SK-N-SH (cell line): ENCODE data around the gene COL5A1. TPM values are rescaled to one million over a fixed set of nuclear protein-coding genes. Genes with fewer than 3 reads are reported as not detected.

ENCODE experiments used
- CTCF ChIA-PET: fragments of 300-600, 350-600 bp; formaldehyde crosslinking; extraction: SDS; loops from one replicate; lab custom pipeline; 2021; lab: Yijun Ruan, JAX
- POLR2A ChIA-PET: fragments of 350-600 bp; sonication (Branson Sonifier 250); formaldehyde crosslinking; extraction: SDS; loops from one replicate; lab custom pipeline; 2020; ENCODE audit warnings: antibody characterized with exemption, inconsistent platforms; lab: Yijun Ruan, JAX
- DNase-seq: peaks from one replicate; pipeline ENCODE4 v3.0.0; 2012
- H2AFZ ChIP-seq: fragments of 200-600 bp; sonication (generic); 2 replicates; pipeline ENCODE4 v1.8.1; 2016; ENCODE audit warnings: antibody characterized with exemption, mild to moderate bottlenecking, low read depth
- H3F3A ChIP-seq: fragments of 200-600 bp; sonication (generic); replicated peaks from 2 replicates; pipeline ENCODE3; 2016; ENCODE audit warnings: antibody characterized with exemption, mild to moderate bottlenecking; ENCODE audit not compliant: insufficient read depth
- H3K27ac ChIP-seq, 2 experiments: fragments of 200-500 bp in 1 of 2; fragments of 200-600 bp in 1 of 2; sonication (Bioruptor generic) in 1 of 2; sonication (generic), shearing (Covaris generic) in 1 of 2; 2 replicates each; pipeline versions ENCODE4 v1.5.1 to v1.6.1; 2014 to 2016; ENCODE audit warnings: low read depth in 2 of 2, inconsistent platforms in 1 of 2, low read length in 1 of 2, mild to moderate bottlenecking in 1 of 2, mixed read lengths in 1 of 2
- H3K27me3 ChIP-seq: fragments of 200-600 bp; sonication (generic), shearing (Covaris generic); 2 replicates; pipeline ENCODE4 v1.6.1; 2016; ENCODE audit warnings: mixed run types; ENCODE audit not compliant: insufficient read depth
- H3K36me3 ChIP-seq, 2 experiments: fragments of 200-500 bp in 1 of 2; fragments of 200-600 bp in 1 of 2; sonication (Bioruptor generic) in 1 of 2; sonication (generic) in 1 of 2; replicated peaks in 1 of 2; 2 replicates each; pipeline versions ENCODE3 to v1.5.1; 2014 to 2016; ENCODE audit warnings: low read length in 1 of 2, mild to moderate bottlenecking in 1 of 2; ENCODE audit not compliant: insufficient read depth in 2 of 2, control insufficient read depth in 1 of 2
- H3K4me1 ChIP-seq, 2 experiments: fragments of 200-500 bp in 1 of 2; fragments of 200-600 bp in 1 of 2; sonication (Bioruptor generic) in 1 of 2; sonication (generic), shearing (Covaris generic) in 1 of 2; 2 replicates each; pipeline versions ENCODE4 v1.5.1 to v1.6.1; 2014 to 2016; ENCODE audit warnings: low read depth in 1 of 2, low read length in 1 of 2, mixed run types in 1 of 2; ENCODE audit not compliant: insufficient read depth in 2 of 2, control insufficient read depth in 1 of 2
- H3K4me2 ChIP-seq: fragments of 200-600 bp; sonication (generic), shearing (Covaris generic); 2 replicates; pipeline ENCODE4 v1.6.1; 2017; ENCODE audit warnings: mixed run types
- H3K4me3 ChIP-seq, 2 experiments: fragments of 200-500 bp in 1 of 2; fragments of 200-600 bp in 1 of 2; sonication (Bioruptor generic) in 1 of 2; sonication (generic), shearing (Covaris generic) in 1 of 2; 2 replicates each; pipeline versions ENCODE4 v1.5.1 to v1.8.1; 2014 to 2016; ENCODE audit warnings: low read depth in 2 of 2, inconsistent platforms in 1 of 2, low read length in 1 of 2, mild to moderate bottlenecking in 1 of 2, mixed read lengths in 1 of 2, moderate library complexity in 1 of 2
- H3K79me2 ChIP-seq: fragments of 200-600 bp; sonication (generic); 2 replicates; pipeline ENCODE4 v1.8.1; 2017; ENCODE audit warnings: mild to moderate bottlenecking; ENCODE audit not compliant: insufficient read depth
- H3K9ac ChIP-seq: fragments of 200-600 bp; sonication (generic); 2 replicates; pipeline ENCODE4 v1.6.1; 2017; ENCODE audit warnings: mixed run types
- H3K9me2 ChIP-seq: fragments of 200-600 bp; sonication (generic); 2 replicates; pipeline ENCODE4 v1.6.1; 2017; ENCODE audit warnings: mixed run types
- H3K9me3 ChIP-seq: fragments of 200-600 bp; sonication (generic); 2 replicates; pipeline ENCODE4 v1.6.1; 2017; ENCODE audit warnings: mixed run types, mild to moderate bottlenecking, moderate library complexity
- H4K20me1 ChIP-seq: fragments of 200-600 bp; sonication (generic); 2 replicates; pipeline ENCODE4 v1.6.1; 2017; ENCODE audit warnings: mild to moderate bottlenecking, mixed run types; ENCODE audit not compliant: insufficient read depth
- ELF1 ChIP-seq: IDR thresholded peaks from 2 replicates; pipeline ENCODE4 v1.4.0; 2012
- FOXM1 ChIP-seq: IDR thresholded peaks from 2 replicates; pipeline ENCODE4 v1.4.0; 2012; ENCODE audit warnings: low read depth, mild to moderate bottlenecking
- GABPA ChIP-seq: IDR thresholded peaks from 2 replicates; pipeline ENCODE4 v1.4.0; 2012; ENCODE audit warnings: low read depth, mild to moderate bottlenecking
- JUND ChIP-seq: IDR thresholded peaks from 2 replicates; pipeline ENCODE4 v1.4.0; 2012
- MAX ChIP-seq: IDR thresholded peaks from 2 replicates; pipeline ENCODE4 v1.4.0; 2012; ENCODE audit warnings: low read depth
- MEF2A ChIP-seq: IDR thresholded peaks from 2 replicates; pipeline ENCODE4 v1.4.0; 2012; ENCODE audit warnings: low read depth, borderline replicate concordance
- PBX3 ChIP-seq: IDR thresholded peaks from 2 replicates; pipeline ENCODE4; 2012
- RAD21 ChIP-seq: IDR thresholded peaks from 2 replicates; pipeline ENCODE4 v1.6.1; 2012; ENCODE audit warnings: mild to moderate bottlenecking, low read length
- SIN3A ChIP-seq: IDR thresholded peaks from 2 replicates; pipeline ENCODE4 v1.6.1; 2012; ENCODE audit warnings: low read depth, mild to moderate bottlenecking, low read length, moderate library complexity, borderline replicate concordance
- YY1 ChIP-seq: IDR thresholded peaks from 2 replicates; pipeline ENCODE4 v1.4.0; 2012; ENCODE audit warnings: low read depth, mild to moderate bottlenecking
- WGBS: methylation state at CpG from one replicate; pipeline ENCODE4 v1.1.6; 2017; ENCODE audit warnings: low lambda C conversion rate; 5-methylcytosine and 5-hydroxymethylcytosine counted together
- polyA plus RNA-seq, 3 experiments: library from polyadenylated mRNA; depleted of rRNA; stranded (reverse); fragments of >200 nt; gene quantifications; 2 replicates each; pipeline ENCODE4 v1.2.3, GENCODE V29; 2012
- TF ChIP-seq, protein P1 (sequence below): fragments of 200-600 bp; sonication (generic); IDR thresholded peaks from 2 replicates; pipeline ENCODE4 v1.6.1; 2017; ENCODE audit warnings: antibody characterized with exemption, mild to moderate bottlenecking, moderate library complexity
- TF ChIP-seq, protein P2 (sequence below): fragments of 150-350 bp; IDR thresholded peaks from 2 replicates; pipeline ENCODE4 v1.6.1; 2017; ENCODE audit warnings: antibody characterized with exemption, low read length, low read depth, borderline replicate concordance

COL5A1 gene
- polyA plus RNA-seq, 1 of the 3 experiments (the other 2 are of a cell fraction), result 73.8 TPM

DNA sequence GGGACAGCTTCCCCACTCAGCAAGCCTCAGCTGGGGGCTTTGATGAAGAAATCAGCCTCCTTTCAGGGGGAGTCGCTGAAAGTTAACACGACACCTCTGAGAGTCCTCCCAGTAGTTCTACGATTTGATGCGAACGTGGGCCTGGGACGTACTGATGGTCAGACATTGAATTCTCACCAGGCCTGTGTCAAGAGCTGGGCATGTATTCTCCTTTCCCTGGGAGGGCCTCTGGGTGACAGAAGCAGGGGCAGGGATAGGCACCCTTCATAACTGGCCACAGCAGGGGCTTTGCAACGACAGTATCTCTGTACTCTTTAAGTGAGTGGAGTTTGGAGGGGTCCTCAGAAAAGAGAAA, 15.6 kb upstream of the COL5A1 start (continued):
- TF ChIP-seq, protein P1, sequence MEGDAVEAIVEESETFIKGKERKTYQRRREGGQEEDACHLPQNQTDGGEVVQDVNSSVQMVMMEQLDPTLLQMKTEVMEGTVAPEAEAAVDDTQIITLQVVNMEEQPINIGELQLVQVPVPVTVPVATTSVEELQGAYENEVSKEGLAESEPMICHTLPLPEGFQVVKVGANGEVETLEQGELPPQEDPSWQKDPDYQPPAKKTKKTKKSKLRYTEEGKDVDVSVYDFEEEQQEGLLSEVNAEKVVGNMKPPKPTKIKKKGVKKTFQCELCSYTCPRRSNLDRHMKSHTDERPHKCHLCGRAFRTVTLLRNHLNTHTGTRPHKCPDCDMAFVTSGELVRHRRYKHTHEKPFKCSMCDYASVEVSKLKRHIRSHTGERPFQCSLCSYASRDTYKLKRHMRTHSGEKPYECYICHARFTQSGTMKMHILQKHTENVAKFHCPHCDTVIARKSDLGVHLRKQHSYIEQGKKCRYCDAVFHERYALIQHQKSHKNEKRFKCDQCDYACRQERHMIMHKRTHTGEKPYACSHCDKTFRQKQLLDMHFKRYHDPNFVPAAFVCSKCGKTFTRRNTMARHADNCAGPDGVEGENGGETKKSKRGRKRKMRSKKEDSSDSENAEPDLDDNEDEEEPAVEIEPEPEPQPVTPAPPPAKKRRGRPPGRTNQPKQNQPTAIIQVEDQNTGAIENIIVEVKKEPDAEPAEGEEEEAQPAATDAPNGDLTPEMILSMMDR, result no peak
- TF ChIP-seq RAD21, result no peak
- TF ChIP-seq, protein P2, sequence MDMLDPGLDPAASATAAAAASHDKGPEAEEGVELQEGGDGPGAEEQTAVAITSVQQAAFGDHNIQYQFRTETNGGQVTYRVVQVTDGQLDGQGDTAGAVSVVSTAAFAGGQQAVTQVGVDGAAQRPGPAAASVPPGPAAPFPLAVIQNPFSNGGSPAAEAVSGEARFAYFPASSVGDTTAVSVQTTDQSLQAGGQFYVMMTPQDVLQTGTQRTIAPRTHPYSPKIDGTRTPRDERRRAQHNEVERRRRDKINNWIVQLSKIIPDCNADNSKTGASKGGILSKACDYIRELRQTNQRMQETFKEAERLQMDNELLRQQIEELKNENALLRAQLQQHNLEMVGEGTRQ, result no peak
- TF ChIP-seq ELF1, result no peak

- H2AFZ ChIP-seq, result 0 out of 2 replicates have a peak overlapping the region, but pooled peaks have one; percentile 63
- H3K4me1 ChIP-seq, result peaks cover 0 to 32% of the 10 kb centered on the region in 2 experiments; a peak in 3 of 4 replicates
- H3K79me2 ChIP-seq, result no peaks in the 10 kb centered on the region
- H4K20me1 ChIP-seq, result no peaks in the 10 kb centered on the region
- CTCF ChIA-PET, result interaction anchor here (1.8 kb wide), 1 partner anchor 34 kb away, joined by 3 read pairs; no protein-coding TSS in a partner anchor
- 76% methylated on average over 14 of the region's 19 CpGs for whole genome bisulfite sequencing
- TF ChIP-seq MAX (no peak), YY1 (no peak), PBX3 (peak; percentile 33; the same call in 1 of the 2 replicates), GABPA (peak; percentile 26; the same call in 1 of the 2 replicates), FOXM1 (no peak), RAD21 (no peak), MEF2A (no peak), SIN3A (no peak), JUND (no peak)
- TF ChIP-seq, protein P2, result no peak
- TF ChIP-seq, all 33 proteins: peak for 2
- Histone ChIP-seq H3K4me2 (0 out of 2 replicates have a peak overlapping the region, but pooled peaks have one; percentile 28), H3K9me2 (no peaks in the 10 kb centered on the region), H3K9ac (peak overlapping the region; percentile 18; the same call in 1 of the 2 replicates), H3K9me3 (no peaks in the 10 kb centered on the region), H3K36me3 (no peaks in the 10 kb centered on the region), H3K27ac (peak overlapping the region in 1 of 2 experiments; percentile 80; a peak in 2 of 4 replicates), H3K4me3 (no peak overlapping the region), H3F3A (peaks cover 18% of the 10 kb centered on the region), H3K27me3 (no peaks in the 10 kb centered on the region)
- DNase-seq, result no peak
- POLR2A ChIA-PET, result no interaction called here
Measured at GRCh38 chr9:134626571-134627416, 14.8 kb upstream of the COL5A1 start.
